HEK293T (cell line): Measurements from ENCODE around the gene YTHDF1.

Experiments used
- CTCF ChIA-PET: fragments of 350-600 bp; formaldehyde crosslinking; extraction: SDS; loops from one replicate; lab custom pipeline; 2021; ENCODE audit warnings: antibody characterized with exemption, inconsistent platforms; lab: Yijun Ruan, JAX
- POLR2A ChIA-PET: fragments of 350-600 bp; formaldehyde crosslinking; extraction: SDS; loops from one replicate; lab custom pipeline; 2020; ENCODE audit warnings: antibody characterized with exemption, inconsistent platforms; lab: Yijun Ruan, JAX
- DNase-seq: peaks from one replicate; pipeline ENCODE4 v3.0.0; 2012; ENCODE audit warnings: mixed read lengths; ENCODE audit errors: extremely low spot score
- ARNT ChIP-seq: fragments of 450-650 bp; IDR thresholded peaks from 2 replicates; pipeline ENCODE4 v1.6.1; 2017; ENCODE audit warnings: mild to moderate bottlenecking
- BHLHE40 ChIP-seq: fragments of 450-650 bp; IDR thresholded peaks from 2 replicates; pipeline ENCODE4 v1.6.1; 2016; ENCODE audit warnings: mild to moderate bottlenecking, moderate library complexity, borderline replicate concordance
- CTBP1 ChIP-seq: fragments of 450-650 bp; IDR thresholded peaks from 2 replicates; pipeline ENCODE4 v1.6.1; 2016; ENCODE audit warnings: borderline replicate concordance
- ELF4 ChIP-seq: fragments of 450-650 bp; IDR thresholded peaks from 2 replicates; pipeline ENCODE4 v1.6.1; 2017; ENCODE audit warnings: antibody characterized with exemption
- FOXA1 ChIP-seq: fragments of 450-650 bp; IDR thresholded peaks from 2 replicates; pipeline ENCODE4 v1.6.1; 2016; ENCODE audit warnings: mild to moderate bottlenecking
- FOXK2 ChIP-seq: fragments of 450-650 bp; IDR thresholded peaks from 2 replicates; pipeline ENCODE4 v1.6.1; 2016; ENCODE audit warnings: mild to moderate bottlenecking
- FOXM1 ChIP-seq: fragments of 450-650 bp; IDR thresholded peaks from 2 replicates; pipeline ENCODE4 v1.6.1; 2017; ENCODE audit warnings: mild to moderate bottlenecking, borderline replicate concordance
- HDGF ChIP-seq: fragments of 450-650 bp; IDR thresholded peaks from 2 replicates; pipeline ENCODE4 v1.6.1; 2017; ENCODE audit warnings: antibody characterized with exemption, borderline replicate concordance
- L3MBTL2 ChIP-seq: fragments of 450-650 bp; conservative IDR thresholded peaks from 2 replicates; pipeline ENCODE4 v1.6.1; 2016; ENCODE audit warnings: mild to moderate bottlenecking
- LEF1 ChIP-seq: fragments of 450-650 bp; IDR thresholded peaks from 2 replicates; pipeline ENCODE4 v1.6.1; 2017; ENCODE audit warnings: mild to moderate bottlenecking, borderline replicate concordance
- NFRKB ChIP-seq: fragments of 450-650 bp; IDR thresholded peaks from 2 replicates; pipeline ENCODE4 v1.6.1; 2016; ENCODE audit warnings: mild to moderate bottlenecking, moderate library complexity
- SP1 ChIP-seq: fragments of 450-650 bp; IDR thresholded peaks from 2 replicates; pipeline ENCODE4 v1.6.1; 2017
- SUZ12 ChIP-seq: fragments of 450-650 bp; IDR thresholded peaks from 2 replicates; pipeline ENCODE4 v1.6.1; 2016; ENCODE audit warnings: mild to moderate bottlenecking
- TARDBP ChIP-seq: fragments of 450-650 bp; IDR thresholded peaks from 2 replicates; pipeline ENCODE4 v1.6.1; 2016
- ZNF384 ChIP-seq: fragments of 450-650 bp; IDR thresholded peaks from 2 replicates; pipeline ENCODE4 v1.6.1; 2016
- TF ChIP-seq, protein P1 (sequence below): fragments of 450-650 bp; IDR thresholded peaks from 2 replicates; pipeline ENCODE4 v1.6.1; 2016

The YTHDF1 gene

DNA sequence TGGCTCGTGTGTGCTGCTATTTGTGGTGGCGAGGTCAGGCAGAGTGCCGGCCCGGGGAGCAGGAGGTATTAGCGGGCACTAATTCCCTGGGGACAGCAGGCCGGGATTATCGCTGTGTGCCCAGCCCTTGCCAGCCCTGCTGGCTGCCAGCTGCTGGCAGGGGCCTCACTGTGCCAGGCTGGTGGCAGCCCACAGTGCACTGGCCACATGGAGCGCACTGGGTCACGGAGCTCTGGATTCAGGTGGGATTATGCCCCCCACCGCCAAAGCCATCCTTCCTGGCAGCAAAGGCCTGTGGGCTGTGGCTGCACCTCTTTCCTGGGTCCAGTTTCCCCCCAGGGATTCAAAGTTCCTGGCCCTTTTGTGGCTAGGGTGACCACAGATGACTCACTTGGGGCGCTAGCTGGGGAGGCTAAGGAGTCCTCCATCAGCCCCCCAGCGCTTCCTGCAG is 59.7 kb downstream of the YTHDF1 start:
- DNase-seq: no peak

DNA sequence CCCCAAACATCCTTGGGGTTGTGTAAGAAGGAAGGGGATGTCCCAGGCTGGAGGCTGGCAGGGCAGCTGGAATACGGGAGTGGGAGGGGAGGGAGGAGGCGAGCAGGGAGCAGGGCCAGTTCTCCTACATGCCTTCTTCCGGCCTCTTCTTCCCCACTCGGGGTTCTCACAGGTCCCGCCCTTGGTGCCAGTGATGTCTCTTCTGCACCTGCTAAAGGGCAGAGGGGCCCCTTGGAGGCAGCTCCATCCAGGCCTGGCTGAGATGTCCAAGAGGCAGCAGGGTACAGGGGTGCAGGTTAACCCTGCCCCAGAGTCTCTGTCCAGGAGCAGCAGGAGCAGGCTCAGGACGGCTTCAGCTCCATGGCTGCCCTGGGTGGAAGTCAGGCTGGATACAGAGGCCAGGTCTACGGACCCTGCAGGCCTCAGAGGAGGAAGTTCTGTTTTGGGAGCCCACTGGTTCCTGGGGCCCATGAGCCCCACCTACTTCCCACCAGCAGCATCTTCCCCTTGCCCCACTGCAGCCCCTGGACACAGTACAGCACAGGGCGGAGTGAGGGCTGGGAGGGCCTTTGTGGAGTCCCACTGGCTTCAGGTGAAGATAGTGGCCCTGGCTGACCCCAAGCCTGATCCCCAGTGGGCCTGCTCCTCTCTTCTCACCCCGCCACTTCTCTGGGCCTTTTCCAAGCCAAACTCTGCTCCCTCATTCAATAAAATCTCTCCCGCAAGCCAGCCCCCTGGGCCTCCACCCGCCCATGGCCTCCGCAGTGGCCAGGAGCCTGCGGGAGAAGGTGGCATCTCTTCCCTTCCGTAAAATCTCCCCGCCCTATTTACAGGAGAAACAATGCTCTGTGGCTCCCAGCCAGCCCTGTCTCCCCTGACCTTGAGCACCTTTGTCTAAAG is 60.4 kb downstream of the YTHDF1 start:
- CTCF ChIA-PET: no interaction called here
- POLR2A ChIA-PET: no interaction called here
- DNase-seq: no peak
- TF ChIP-seq CTBP1 (no peak), NFRKB (no peak), L3MBTL2 (no peak), ZNF384 (no peak), TARDBP (no peak), FOXK2 (no peak), FOXA1 (no peak), BHLHE40 (no peak), ELF4 (no peak), LEF1 (no peak), SP1 (no peak), SUZ12 (no peak), FOXM1 (no peak), ARNT (no peak), HDGF (no peak)
- TF ChIP-seq, protein P1, sequence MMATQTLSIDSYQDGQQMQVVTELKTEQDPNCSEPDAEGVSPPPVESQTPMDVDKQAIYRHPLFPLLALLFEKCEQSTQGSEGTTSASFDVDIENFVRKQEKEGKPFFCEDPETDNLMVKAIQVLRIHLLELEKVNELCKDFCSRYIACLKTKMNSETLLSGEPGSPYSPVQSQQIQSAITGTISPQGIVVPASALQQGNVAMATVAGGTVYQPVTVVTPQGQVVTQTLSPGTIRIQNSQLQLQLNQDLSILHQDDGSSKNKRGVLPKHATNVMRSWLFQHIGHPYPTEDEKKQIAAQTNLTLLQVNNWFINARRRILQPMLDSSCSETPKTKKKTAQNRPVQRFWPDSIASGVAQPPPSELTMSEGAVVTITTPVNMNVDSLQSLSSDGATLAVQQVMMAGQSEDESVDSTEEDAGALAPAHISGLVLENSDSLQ: no peak

More for the DNA sequence above, 59.7 kb downstream of the YTHDF1 start:
- TF ChIP-seq SUZ12 (no peak), FOXK2 (no peak), SP1 (no peak), NFRKB (no peak), BHLHE40 (no peak), FOXM1 (no peak), FOXA1 (no peak), LEF1 (no peak), ARNT (no peak), HDGF (no peak)
- TF ChIP-seq, protein P1: no peak
- CTCF ChIA-PET: no interaction called here
- POLR2A ChIA-PET: no interaction called here

DNA sequence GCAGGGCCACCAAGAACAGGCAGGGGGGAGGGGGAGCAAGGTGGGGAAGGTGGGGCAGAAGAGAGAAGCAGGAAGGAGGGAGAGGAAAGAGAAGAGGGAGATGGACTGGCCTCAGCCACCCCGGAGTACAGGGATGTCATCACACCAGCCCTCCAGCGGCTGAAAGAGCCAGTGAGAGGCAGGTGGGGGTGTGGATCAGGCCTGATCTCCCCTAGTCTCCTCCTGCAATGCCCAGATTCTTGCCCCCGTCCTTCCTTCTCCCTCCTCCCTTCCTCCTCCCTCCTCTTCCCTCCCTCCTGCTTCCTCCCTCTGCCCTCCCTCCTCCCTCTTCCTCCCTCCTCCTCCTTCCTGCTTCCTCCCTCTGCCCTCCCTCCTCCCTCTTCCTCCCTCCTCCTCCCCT is 61.5 kb downstream of the YTHDF1 start:
- TF ChIP-seq ELF4: no peak
- TF ChIP-seq SP1: no peak
- no peak for TF ChIP-seq CTBP1
- no peak for TF ChIP-seq LEF1
- no peak for TF ChIP-seq TARDBP
- no peak for TF ChIP-seq NFRKB
- TF ChIP-seq ARNT: no peak
- no peak for TF ChIP-seq L3MBTL2
- no peak for TF ChIP-seq ZNF384
- TF ChIP-seq SUZ12: no peak
- no peak for TF ChIP-seq FOXA1
- TF ChIP-seq BHLHE40: no peak
- TF ChIP-seq FOXK2: no peak
- no peak for TF ChIP-seq FOXM1
- TF ChIP-seq, protein P1: no peak
- TF ChIP-seq HDGF: no peak

DNA sequence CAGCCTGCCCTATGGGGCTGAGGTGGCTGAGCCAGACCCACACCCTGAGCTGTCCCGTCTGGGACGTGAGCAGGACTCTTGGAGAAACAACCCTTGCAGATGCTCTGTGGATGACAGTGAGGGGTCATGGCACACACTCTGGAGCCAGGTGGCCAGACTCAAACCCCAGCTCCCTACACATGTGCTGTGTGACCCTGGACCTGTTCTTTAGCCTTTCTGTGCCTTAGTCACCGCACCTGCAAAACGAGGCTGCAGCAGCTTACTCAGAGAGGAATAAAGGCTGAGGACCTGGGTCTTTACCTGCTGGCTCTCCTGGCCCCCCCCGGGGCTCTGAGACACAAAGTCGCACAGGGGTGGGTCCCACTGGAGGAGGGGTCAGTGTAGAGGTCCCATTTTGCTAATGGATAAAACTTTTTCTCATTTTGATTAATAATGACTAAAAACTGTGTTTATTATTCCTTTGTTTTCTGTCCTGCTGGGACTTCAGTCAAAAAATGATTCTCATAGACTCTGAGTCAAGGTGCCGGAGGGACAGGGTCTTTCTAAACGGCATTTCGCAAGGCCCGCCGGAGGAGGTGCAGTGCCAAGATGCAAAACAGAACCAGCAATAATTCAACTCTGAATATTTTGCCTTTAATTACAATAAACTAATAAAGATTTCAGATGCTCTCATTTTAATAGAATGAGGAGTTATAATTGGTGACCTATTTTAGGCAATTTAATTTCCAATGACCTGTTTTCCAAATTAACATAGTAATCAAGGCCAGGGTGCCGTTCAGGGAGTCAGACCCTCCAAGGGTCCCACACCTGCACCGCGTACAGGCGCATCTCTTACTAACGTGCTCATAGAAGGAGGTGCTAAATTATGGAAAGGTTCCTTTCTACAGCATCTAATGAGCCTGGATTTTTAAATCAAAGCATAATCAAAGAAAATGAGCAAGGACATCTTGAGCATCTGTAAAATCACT is 62.4 kb downstream of the YTHDF1 start:
- DNase-seq: no peak
- ChIA-PET POLR2A (no interaction called here), CTCF (no interaction called here)
- TF ChIP-seq L3MBTL2 (no peak), TARDBP (no peak), CTBP1 (no peak), FOXM1 (no peak)

More for the DNA sequence above, 61.5 kb downstream of the YTHDF1 start:
- ChIA-PET POLR2A (no interaction called here), CTCF (no interaction called here)
- no peak for DNase-seq
